Smooth muscle cell of the coronary artery (primary cell): ENCODE measurements around the gene MALL. TPM values are rescaled to one million over a fixed set of nuclear protein-coding genes. Genes with fewer than 3 reads are reported as not detected.

Experiments
- total RNA-seq: library from RNA; depleted of rRNA; stranded (reverse); fragments of >200 nt; gene quantifications from 2 replicates; pipeline ENCODE4 v1.2.3, GENCODE V29; 2014; ENCODE audit warnings: low replicate concordance

The MALL gene
- total RNA-seq, result 6.1 and 10.2 TPM in 2 replicates

DNA sequence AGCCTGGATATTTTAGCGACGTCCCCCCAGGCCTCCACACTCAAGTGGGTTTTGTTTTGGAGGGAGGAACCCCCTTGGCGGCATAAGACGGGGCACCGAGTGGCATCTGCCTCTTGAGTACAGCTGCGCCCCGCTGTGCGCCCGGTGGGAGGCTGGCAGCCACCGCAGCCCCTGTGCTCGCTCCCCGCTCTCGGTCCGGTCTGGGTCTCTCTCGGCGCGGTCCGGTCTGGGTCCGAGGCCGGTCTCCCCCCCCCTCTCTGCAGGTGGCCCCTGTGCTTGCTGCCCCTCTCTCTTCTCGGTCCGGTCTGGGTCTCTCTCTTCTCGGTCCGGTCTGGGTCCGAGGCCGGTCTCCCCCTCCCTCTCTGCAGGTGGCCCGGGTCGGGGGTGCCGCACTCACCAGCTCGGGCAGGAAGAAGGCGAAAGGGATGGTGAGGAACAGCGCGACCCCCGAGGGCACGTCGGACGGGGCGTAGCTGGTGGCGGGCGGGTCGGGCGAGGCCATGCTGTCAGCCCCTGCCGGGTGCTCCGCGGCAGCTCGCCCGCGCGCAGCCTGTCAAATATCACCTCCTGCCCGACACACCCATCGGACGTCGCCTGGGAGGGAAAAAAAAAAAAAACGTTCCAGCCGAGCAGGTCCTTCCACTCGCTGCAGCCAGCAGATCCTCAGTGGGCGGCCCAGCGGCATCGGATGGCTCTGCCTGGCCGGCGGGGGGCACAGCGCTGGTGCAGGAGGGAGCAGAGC lies at the start of gene MALL:
MALL (minus strand) TSS at position 532 of the 742 bp plus-strand sequence; CDS start at position 502, 30 bp downstream.

Other genes starting within 250 kb of the MALL start
- gene LIMS3, start 217.1 kb downstream of the MALL start, total RNA-seq, result 1.8 and 8.4 TPM in 2 replicates
- 3.6 and 7.5 TPM in 2 replicates for gene NPHP1, start 89.2 kb upstream of the MALL start, total RNA-seq
- 43.4 and 78.8 TPM in 2 replicates for gene MTLN, start 96.7 kb upstream of the MALL start, total RNA-seq